HG03175 (cell line): ENCODE data around the gene MCRIP1.

ENCODE experiments used
- ATAC-seq: cut with Tn5 transposase; IDR thresholded peaks from one replicate; pipeline ENCODE4 v1.9.1; 2021; ENCODE audit warnings: mild to moderate bottlenecking, moderate library complexity; ENCODE audit not compliant: unreplicated experiment

Gene MCRIP1

GRCh38 chr17:81805707-81806460 lies 27.2 kb downstream of the MCRIP1 start:
- no peak for ATAC-seq

GRCh38 chr17:81804559-81805399 lies 28.3 kb downstream of the MCRIP1 start:
- no peak for ATAC-seq

- ATAC-seq: no peak
These were observed 29.1 kb downstream of the MCRIP1 start, which contains the start of gene GCGR for GRCh38 chr17:81803728-81804558. TSS of gene GCGR (plus strand) at chr17:81804150. CDS start at chr17:81809019, 4,869 bp downstream.

GRCh38 chr17:81802856-81803643 lies 30.0 kb downstream of the MCRIP1 start:
- ATAC-seq: no peak

GRCh38 chr17:81802048-81802758 lies 30.9 kb downstream of the MCRIP1 start:
- no peak for ATAC-seq

GRCh38 chr17:81801327-81801726 lies 31.8 kb downstream of the MCRIP1 start:
- ATAC-seq: no peak

GRCh38 chr17:81794509-81794908 lies 38.6 kb downstream of the MCRIP1 start:
- ATAC-seq: no peak

- ATAC-seq: no peak
These were observed 39.0 kb downstream of the MCRIP1 start for GRCh38 chr17:81794074-81794476.

- no peak for ATAC-seq
These were observed 40.1 kb downstream of the MCRIP1 start for GRCh38 chr17:81792675-81793615.
